HepG2 (cell line): Measurements from ENCODE around the gene CLDN5. TPM values are rescaled to one million over a fixed set of nuclear protein-coding genes. Genes with fewer than 3 reads are reported as not detected.

ENCODE experiments used
- ATM ChIP-seq: fragments of 450-650 bp; IDR thresholded peaks from 2 replicates; pipeline ENCODE4 v1.7.1; 2017; ENCODE audit warnings: mild to moderate bottlenecking, borderline replicate concordance
- HDAC2 ChIP-seq: sonication (generic); formaldehyde crosslinking; IDR thresholded peaks from 2 replicates; pipeline ENCODE4 v1.4.0; 2020; ENCODE audit warnings: missing genetic modification reagents
- HHEX ChIP-seq: IDR thresholded peaks from 2 replicates; pipeline ENCODE4 v1.6.1; 2016; ENCODE audit warnings: control low read depth
- JARID2 ChIP-seq: sonication (generic); formaldehyde crosslinking; IDR thresholded peaks from 2 replicates; pipeline ENCODE4 v1.8.1; 2023; ENCODE audit warnings: missing genetic modification reagents, inconsistent platforms; ENCODE audit not compliant: insufficient replicate concordance
- KAT7 ChIP-seq: IDR thresholded peaks from 2 replicates; pipeline ENCODE4 v1.6.1; 2018; ENCODE audit warnings: borderline replicate concordance, missing compliant biosample characterization
- NFATC3 ChIP-seq: sonication (generic); formaldehyde crosslinking; IDR thresholded peaks from 2 replicates; pipeline ENCODE4 v1.5.1; 2020; ENCODE audit warnings: mild to moderate bottlenecking, missing genetic modification reagents
- POGK ChIP-seq: sonication (generic); formaldehyde crosslinking; conservative IDR thresholded peaks from 2 replicates; pipeline ENCODE4 v1.8.0; 2022; ENCODE audit warnings: mild to moderate bottlenecking, moderate library complexity, missing genetic modification reagents
- RORA ChIP-seq: sonication (generic); formaldehyde crosslinking; IDR thresholded peaks from 2 replicates; pipeline ENCODE4 v1.5.0; 2020; ENCODE audit warnings: mild to moderate bottlenecking, missing genetic modification reagents, moderate library complexity
- TRAFD1 ChIP-seq: sonication (generic); formaldehyde crosslinking; IDR thresholded peaks from 2 replicates; pipeline ENCODE4 v1.5.1; 2020; ENCODE audit warnings: missing genetic modification reagents, mild to moderate bottlenecking, borderline replicate concordance
- XBP1 ChIP-seq: sonication (generic); formaldehyde crosslinking; IDR thresholded peaks from 2 replicates; pipeline ENCODE4 v1.5.0; 2020; ENCODE audit warnings: missing genetic modification reagents
- ZBTB46 ChIP-seq: sonication (generic); formaldehyde crosslinking; IDR thresholded peaks from 2 replicates; pipeline ENCODE4 v1.4.0; 2020; ENCODE audit warnings: mild to moderate bottlenecking, missing genetic modification reagents, borderline replicate concordance
- ZMYM4 ChIP-seq: sonication (generic); formaldehyde crosslinking; IDR thresholded peaks from 2 replicates; pipeline ENCODE4 v1.8.1; 2023; ENCODE audit warnings: mild to moderate bottlenecking, missing genetic modification reagents
- ZNF292 ChIP-seq: sonication (generic); formaldehyde crosslinking; IDR thresholded peaks from 2 replicates; pipeline ENCODE4 v1.8.1; 2022; ENCODE audit warnings: mild to moderate bottlenecking, low read depth, missing genetic modification reagents, borderline replicate concordance
- ZNF749 ChIP-seq: sonication (generic); formaldehyde crosslinking; IDR thresholded peaks from 2 replicates; pipeline ENCODE4 v1.8.0; 2022; ENCODE audit warnings: mild to moderate bottlenecking, missing genetic modification reagents, moderate library complexity, borderline replicate concordance
- ZNF761 ChIP-seq: sonication (generic); formaldehyde crosslinking; conservative IDR thresholded peaks from 2 replicates; pipeline ENCODE4 v1.4.0; 2020; ENCODE audit warnings: mild to moderate bottlenecking, missing genetic modification reagents
- ZNF781 ChIP-seq: sonication (generic); formaldehyde crosslinking; IDR thresholded peaks from 2 replicates; pipeline ENCODE4 v1.5.1; 2020; ENCODE audit warnings: borderline replicate concordance, mild to moderate bottlenecking, missing genetic modification reagents; ENCODE audit errors: not compliant biosample characterization
- ZSCAN12 ChIP-seq: sonication (generic); formaldehyde crosslinking; IDR thresholded peaks from 2 replicates; pipeline ENCODE4 v1.9.0; 2021; ENCODE audit warnings: mild to moderate bottlenecking, missing genetic modification reagents
- ZSCAN25 ChIP-seq: sonication (generic); formaldehyde crosslinking; IDR thresholded peaks from 2 replicates; pipeline ENCODE4 v1.8.0; 2022; ENCODE audit warnings: mild to moderate bottlenecking, missing genetic modification reagents
- polyA plus RNA-seq, 8 experiments: library from polyadenylated mRNA; depleted of rRNA in 3 of 8; stranded (reverse) in 7 of 8; unstranded in 1 of 8; fragments of >200 nt; fragmentation: Illumina TruSeq in 4 of 8; extraction: Trizol in 4 of 8; gene quantifications; 2 replicates each; pipeline versions ENCODE4 v1.2.1 to v1.2.3, GENCODE V29; 2011 to 2016; ENCODE audit warnings: low read depth in 4 of 8, missing spikeins in 1 of 8, mixed read lengths in 1 of 8; ENCODE audit not compliant: insufficient read depth in 1 of 8
- total RNA-seq, 5 experiments: library from RNA; depleted of rRNA; stranded (reverse); fragments of >200 nt; fragmentation: Illumina TruSeq; extraction: Trizol; gene quantifications; 2 replicates each; pipeline ENCODE4 v1.2.3, GENCODE V29; 2016; ENCODE audit warnings: low read depth in 1 of 5
- TF ChIP-seq, protein P1 (sequence below): IDR thresholded peaks from 2 replicates; pipeline ENCODE4 v1.6.1; 2018; ENCODE audit warnings: missing genetic modification reagents, mild to moderate bottlenecking, missing compliant biosample characterization
- TF ChIP-seq, protein P2 (sequence below): sonication (generic); formaldehyde crosslinking; IDR thresholded peaks from 2 replicates; pipeline ENCODE4 v1.4.0; 2020; ENCODE audit warnings: missing genetic modification reagents, low read depth, mild to moderate bottlenecking, borderline replicate concordance
- TF ChIP-seq, protein P3 (sequence below): sonication (generic); formaldehyde crosslinking; IDR thresholded peaks from 2 replicates; pipeline ENCODE4 v1.5.1; 2020; ENCODE audit warnings: missing genetic modification reagents, mild to moderate bottlenecking, borderline replicate concordance

CLDN5 gene
- total and polyA plus RNA-seq, 2 of the 13 experiments (the other 11 are each of a cell fraction or from before 2014, with no cell fraction given): not detected

- TF ChIP-seq TRAFD1: no peak
- TF ChIP-seq HHEX (CRISPR knock-in tag): no peak
- no peak for TF ChIP-seq POGK (CRISPR knock-in tag)
- TF ChIP-seq ZNF761 (CRISPR knock-in tag): no peak
- no peak for TF ChIP-seq ZNF292 (CRISPR knock-in tag)
- TF ChIP-seq ZBTB46 (CRISPR knock-in tag): no peak
- TF ChIP-seq ZNF749 (CRISPR knock-in tag): 0 out of 2 replicates have a peak, but pooled peaks have one; percentile 55
- no peak for TF ChIP-seq ZSCAN25 (CRISPR knock-in tag)
- TF ChIP-seq XBP1 (CRISPR knock-in tag): no peak
- TF ChIP-seq, protein P1, sequence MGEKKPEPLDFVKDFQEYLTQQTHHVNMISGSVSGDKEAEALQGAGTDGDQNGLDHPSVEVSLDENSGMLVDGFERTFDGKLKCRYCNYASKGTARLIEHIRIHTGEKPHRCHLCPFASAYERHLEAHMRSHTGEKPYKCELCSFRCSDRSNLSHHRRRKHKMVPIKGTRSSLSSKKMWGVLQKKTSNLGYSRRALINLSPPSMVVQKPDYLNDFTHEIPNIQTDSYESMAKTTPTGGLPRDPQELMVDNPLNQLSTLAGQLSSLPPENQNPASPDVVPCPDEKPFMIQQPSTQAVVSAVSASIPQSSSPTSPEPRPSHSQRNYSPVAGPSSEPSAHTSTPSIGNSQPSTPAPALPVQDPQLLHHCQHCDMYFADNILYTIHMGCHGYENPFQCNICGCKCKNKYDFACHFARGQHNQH: no peak
- no peak for TF ChIP-seq ZSCAN12
- TF ChIP-seq, protein P2, sequence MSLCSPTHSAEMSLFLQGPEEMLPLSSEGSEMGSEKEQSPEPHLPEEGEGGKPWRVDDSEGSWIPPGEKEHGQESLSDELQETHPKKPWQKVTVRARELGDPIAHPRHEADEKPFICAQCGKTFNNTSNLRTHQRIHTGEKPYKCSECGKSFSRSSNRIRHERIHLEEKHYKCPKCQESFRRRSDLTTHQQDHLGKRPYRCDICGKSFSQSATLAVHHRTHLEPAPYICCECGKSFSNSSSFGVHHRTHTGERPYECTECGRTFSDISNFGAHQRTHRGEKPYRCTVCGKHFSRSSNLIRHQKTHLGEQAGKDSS (CRISPR knock-in tag): peak; percentile 24; the same call in 1 of the 2 replicates
- no peak for TF ChIP-seq ZMYM4 (CRISPR knock-in tag)
- TF ChIP-seq ATM: no peak
- TF ChIP-seq RORA: no peak
- TF ChIP-seq KAT7: no peak
- TF ChIP-seq, protein P3, sequence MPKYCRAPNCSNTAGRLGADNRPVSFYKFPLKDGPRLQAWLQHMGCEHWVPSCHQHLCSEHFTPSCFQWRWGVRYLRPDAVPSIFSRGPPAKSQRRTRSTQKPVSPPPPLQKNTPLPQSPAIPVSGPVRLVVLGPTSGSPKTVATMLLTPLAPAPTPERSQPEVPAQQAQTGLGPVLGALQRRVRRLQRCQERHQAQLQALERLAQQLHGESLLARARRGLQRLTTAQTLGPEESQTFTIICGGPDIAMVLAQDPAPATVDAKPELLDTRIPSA (CRISPR knock-in tag): no peak
- TF ChIP-seq JARID2 (CRISPR knock-in tag): no peak
- no peak; the same call in 1 of the 2 replicates for TF ChIP-seq NFATC3 (CRISPR knock-in tag)
- peak; percentile 19; the same call in 1 of the 2 replicates for TF ChIP-seq HDAC2 (CRISPR knock-in tag)
- TF ChIP-seq ZNF781 (CRISPR knock-in tag): no peak
Observed at GRCh38 chr22:19479355-19480172, 44.6 kb downstream of the CLDN5 start, which contains the start of gene CDC45 (continued).
